Pancreas (tissue), 10 donors: ENCODE data around the gene PIK3AP1. TPM values are rescaled to one million over a fixed set of nuclear protein-coding genes. Genes with fewer than 3 reads are reported as not detected.
A peak's percentile ranks its signal among the peaks of the same experiment; 100 is the strongest.

Source experiments
- ATAC-seq, 4 donors: fragments of 200-7000 bp; cut with Tn5 transposase; one replicate each; pipeline versions ENCODE4 v1.8.0 to v1.9.1; 2020; ENCODE audit warnings: mild to moderate bottlenecking in 4 of 4, moderate library complexity in 4 of 4
- DNase-seq, 6 donors: peaks; one replicate each; pipeline ENCODE4 v3.0.0-alpha.2; 2020
- FAIRE-seq: peaks from 2 replicates; lab custom pipeline; 2012; peaks lifted over from hg19 to GRCh38; lab: Jason Lieb, UNC
- H3K27ac ChIP-seq, 4 donors: fragments of 200-600 bp; sonication (generic); 1 replicate in 3 of 4; 2 replicates in 1 of 4; pipeline versions ENCODE4 v1.5.0 to v1.8.0; 2020
- H3K27me3 ChIP-seq, 4 donors: fragments of 200-600 bp; one replicate each; pipeline ENCODE4 v1.8.0; 2021
- H3K36me3 ChIP-seq, 3 donors: fragments of 200-600 bp; sonication (generic) in 1 of 3; one replicate each; pipeline versions ENCODE4 v1.5.0 to v1.8.0; 2020 to 2021
- H3K4me1 ChIP-seq, 3 donors: fragments of 200-600 bp; one replicate each; pipeline ENCODE4 v1.8.0; 2021
- H3K4me3 ChIP-seq, 4 donors: fragments of 200-600 bp; sonication (generic) in 2 of 4; one replicate each; pipeline versions ENCODE4 v1.5.0 to v1.8.0; 2020 to 2021
- H3K9me3 ChIP-seq, 4 donors: fragments of 200-600 bp; one replicate each; pipeline ENCODE4 v1.8.0; 2021
- WGBS, 2 donors: extraction: QIAGEN DNeasy Blood & Tissue Kit; methylation state at CpG; one replicate each; pipeline ENCODE4 v1.1.7; 2013; 5-methylcytosine and 5-hydroxymethylcytosine counted together
- intact Hi-C, 3 donors: fragments of 100-400 bp; cut with DNase I; formaldehyde crosslinking; loops; one replicate each; pipeline versions ENCODE4 v1.11.1 to v1.14.2; 2022
- polyA plus RNA-seq, 2 donors: library from polyadenylated mRNA; stranded (reverse); fragments of 200-250 nt; gene quantifications; one replicate each; pipeline ENCODE4 v1.2.3, GENCODE V29; 2013
- total RNA-seq, 6 donors: library from RNA; stranded (reverse); fragmentation: NEBNext Ultra II Directional in 4 of 6; extraction: Animal tissue kit (Norgen Biotek cat#: 25700) in 4 of 6; gene quantifications; one replicate each; pipeline versions ENCODE4 v1.2.1 to v1.2.4, GENCODE V29; 2021 to 2023
- TF ChIP-seq, protein P1 (sequence below), 4 donors: fragments of 200-600 bp; sonication (generic) in 3 of 4; IDR thresholded peaks; one replicate each; pipeline versions ENCODE4 v1.5.0 to v1.8.0; 2021; ENCODE audit warnings: antibody characterized with exemption in 4 of 4
- donor health status: healthy with polysubstance abuse.
- donor health status: DM: no; HTN: no; CAD: no; lungs with moderate emphysema.
- donor health status: DM: no; HTN: no; CAD: no.
- donor health status: control.
- donor health status: control.
- donor health status: Bipolar disorder and iron deficiency.
- donor health status: DM: yes; HTN: yes; CAD: no.
- donor health status: DM: no; HTN: no; CAD: no.
- donor health status: DM: no; HTN: no; CAD: no.
- donor health status: DM: yes; HTN: yes; CAD: no.

Gene PIK3AP1
- total and polyA plus RNA-seq, 8 donors, result 15.0 to 71.0 (median 28.2) TPM

DNA sequence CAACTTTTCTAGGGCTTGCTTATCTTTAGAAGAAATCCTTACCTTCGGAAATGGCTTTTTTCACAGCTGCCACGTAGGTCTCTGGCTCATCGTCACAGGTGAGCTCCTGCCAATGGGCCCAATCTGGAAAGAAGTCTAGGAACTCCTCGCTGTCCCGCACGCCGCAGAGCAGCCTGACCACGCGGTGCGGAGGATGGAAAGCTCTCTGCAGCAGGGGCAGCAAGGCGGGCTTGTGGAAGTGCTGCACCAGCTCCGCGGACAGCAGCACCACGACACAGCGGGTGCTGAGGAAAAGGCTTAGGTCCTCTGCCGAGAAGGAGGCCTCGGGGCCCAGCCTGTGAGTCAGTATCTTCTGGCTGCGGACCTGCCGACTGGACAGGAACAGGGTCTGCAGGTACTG, 10.8 kb downstream of the PIK3AP1 start:
- Histone ChIP-seq H3K4me3 (no peak overlapping the region), H3K36me3 (peaks cover 0 to 16% (median 0%) of the 10 kb centered on the region in 3 donors), H3K27ac (no peak overlapping the region), H3K9me3 (no peaks in the 10 kb centered on the region), H3K27me3 (no peaks in the 10 kb centered on the region), H3K4me1 (peaks cover 0 to 13% (median 11%) of the 10 kb centered on the region in 3 donors)
- FAIRE-seq, result no peak
- no peak for ATAC-seq
- intact Hi-C loops, result no loop called here
- WGBS, 2 donors, result 88 to 91% methylated on average over 19 of the region's 19 CpGs
- no peak for DNase-seq
- TF ChIP-seq, protein P1, sequence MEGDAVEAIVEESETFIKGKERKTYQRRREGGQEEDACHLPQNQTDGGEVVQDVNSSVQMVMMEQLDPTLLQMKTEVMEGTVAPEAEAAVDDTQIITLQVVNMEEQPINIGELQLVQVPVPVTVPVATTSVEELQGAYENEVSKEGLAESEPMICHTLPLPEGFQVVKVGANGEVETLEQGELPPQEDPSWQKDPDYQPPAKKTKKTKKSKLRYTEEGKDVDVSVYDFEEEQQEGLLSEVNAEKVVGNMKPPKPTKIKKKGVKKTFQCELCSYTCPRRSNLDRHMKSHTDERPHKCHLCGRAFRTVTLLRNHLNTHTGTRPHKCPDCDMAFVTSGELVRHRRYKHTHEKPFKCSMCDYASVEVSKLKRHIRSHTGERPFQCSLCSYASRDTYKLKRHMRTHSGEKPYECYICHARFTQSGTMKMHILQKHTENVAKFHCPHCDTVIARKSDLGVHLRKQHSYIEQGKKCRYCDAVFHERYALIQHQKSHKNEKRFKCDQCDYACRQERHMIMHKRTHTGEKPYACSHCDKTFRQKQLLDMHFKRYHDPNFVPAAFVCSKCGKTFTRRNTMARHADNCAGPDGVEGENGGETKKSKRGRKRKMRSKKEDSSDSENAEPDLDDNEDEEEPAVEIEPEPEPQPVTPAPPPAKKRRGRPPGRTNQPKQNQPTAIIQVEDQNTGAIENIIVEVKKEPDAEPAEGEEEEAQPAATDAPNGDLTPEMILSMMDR (IDR thresholded peaks at IDR 0.05), result no peak

DNA sequence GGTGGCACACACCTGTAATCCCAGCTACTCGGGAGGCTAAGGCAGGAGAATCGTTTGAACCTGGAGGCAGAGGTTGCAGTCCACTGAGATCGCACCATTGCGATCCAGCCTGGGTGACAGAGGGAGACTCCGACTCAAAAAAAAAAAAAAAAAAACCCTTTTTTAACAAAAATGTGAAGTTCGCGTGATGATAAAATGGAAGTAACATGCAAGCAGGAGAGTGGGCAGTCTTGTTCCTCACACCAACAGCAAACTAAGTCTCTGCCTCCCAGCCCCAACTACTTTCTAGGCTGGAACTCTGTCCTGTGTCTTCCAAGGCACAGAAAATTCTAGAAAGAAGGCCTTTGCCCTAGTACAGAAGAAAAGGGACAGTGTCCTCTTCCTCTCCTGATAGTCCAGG, 11.3 kb downstream of the PIK3AP1 start:
- Histone ChIP-seq H3K4me1 (peaks cover 0 to 7% (median 6%) of the 10 kb centered on the region in 3 donors), H3K36me3 (peaks cover 0 to 16% (median 0%) of the 10 kb centered on the region in 3 donors), H3K4me3 (no peak overlapping the region), H3K9me3 (no peaks in the 10 kb centered on the region), H3K27ac (peak overlapping the region in 1 of 4 donors; percentile 1), H3K27me3 (no peaks in the 10 kb centered on the region)
- ATAC-seq (no peak), FAIRE-seq (no peak), DNase-seq (no peak)
- WGBS, 2 donors, result 96% methylated on average over 7 of the region's 7 CpGs
- intact Hi-C loops, result no loop called here
- TF ChIP-seq, protein P1 (IDR thresholded peaks at IDR 0.05), result no peak

DNA sequence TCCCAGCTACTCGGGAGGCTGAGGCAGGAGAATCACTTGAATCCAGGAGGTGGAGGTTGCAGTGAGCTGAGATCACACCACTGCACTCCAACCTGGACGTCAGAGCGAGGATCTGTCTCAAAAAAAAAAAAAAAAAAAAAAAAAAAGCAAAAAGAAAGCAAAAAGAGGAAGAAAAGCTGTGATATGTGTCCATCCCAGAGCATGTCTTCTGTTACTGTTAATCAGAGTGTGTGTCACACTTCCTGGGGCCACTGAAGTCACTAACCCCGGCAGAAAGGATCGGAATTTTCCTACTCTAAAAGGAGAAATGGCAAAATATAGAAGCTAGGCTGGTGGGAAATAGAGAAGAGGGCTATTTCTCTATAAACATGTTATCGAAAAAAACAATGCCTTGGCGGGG, 11.9 kb downstream of the PIK3AP1 start:
- Histone ChIP-seq H3K9me3 (no peaks in the 10 kb centered on the region), H3K36me3 (peaks cover 0 to 16% (median 0%) of the 10 kb centered on the region in 3 donors), H3K27ac (peak overlapping the region in 1 of 4 donors; percentile 1), H3K27me3 (no peaks in the 10 kb centered on the region), H3K4me3 (no peak overlapping the region), H3K4me1 (peaks cover 0 to 5% (median 4%) of the 10 kb centered on the region in 3 donors)
- TF ChIP-seq, protein P1 (IDR thresholded peaks at IDR 0.05), result no peak
- no peak for FAIRE-seq
- intact Hi-C loops, result no loop called here
- peak in 2 of 4 donors; percentile 64 to 77 for ATAC-seq
- DNase-seq, result no peak
- 91 to 92% methylated on average over 7 of the region's 7 CpGs for WGBS, 2 donors

DNA sequence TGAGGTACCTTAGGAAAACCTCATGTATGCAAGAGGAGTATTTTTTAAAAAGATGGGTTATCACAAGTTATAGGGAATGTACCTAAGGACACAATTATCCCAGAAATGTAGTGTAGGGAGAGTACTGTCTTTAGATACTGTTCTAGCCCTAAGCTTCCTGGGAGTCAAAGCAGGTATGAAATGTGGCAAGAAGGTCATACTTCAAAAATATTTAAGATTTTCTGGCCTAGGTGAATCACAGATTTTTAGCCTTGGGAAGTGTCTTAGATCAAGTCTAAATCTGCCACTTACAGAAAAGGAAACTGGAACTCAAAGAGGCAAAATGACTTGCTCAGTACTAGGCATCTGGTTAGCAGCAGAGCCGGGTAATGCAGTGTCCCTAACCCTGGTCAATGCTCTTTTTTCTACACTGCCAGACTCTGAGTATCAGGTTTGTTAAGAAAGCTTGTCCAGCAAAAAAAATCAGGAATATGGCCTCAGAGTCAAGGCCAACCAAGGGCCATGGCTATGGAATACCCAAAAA, 13.9 kb downstream of the PIK3AP1 start:
- Histone ChIP-seq H3K4me1 (peaks cover 0 to 5% (median 4%) of the 10 kb centered on the region in 3 donors), H3K27me3 (no peaks in the 10 kb centered on the region), H3K36me3 (peaks cover 0 to 16% (median 0%) of the 10 kb centered on the region in 3 donors), H3K9me3 (no peaks in the 10 kb centered on the region), H3K4me3 (no peak overlapping the region), H3K27ac (no peak overlapping the region)
- intact Hi-C loops, result no loop called here
- FAIRE-seq, result no peak
- WGBS, 2 donors, result 88 to 92% methylated on average over 1 of the region's 1 CpG
- DNase-seq, result no peak
- TF ChIP-seq, protein P1 (IDR thresholded peaks at IDR 0.05), result no peak
- no peak for ATAC-seq

DNA sequence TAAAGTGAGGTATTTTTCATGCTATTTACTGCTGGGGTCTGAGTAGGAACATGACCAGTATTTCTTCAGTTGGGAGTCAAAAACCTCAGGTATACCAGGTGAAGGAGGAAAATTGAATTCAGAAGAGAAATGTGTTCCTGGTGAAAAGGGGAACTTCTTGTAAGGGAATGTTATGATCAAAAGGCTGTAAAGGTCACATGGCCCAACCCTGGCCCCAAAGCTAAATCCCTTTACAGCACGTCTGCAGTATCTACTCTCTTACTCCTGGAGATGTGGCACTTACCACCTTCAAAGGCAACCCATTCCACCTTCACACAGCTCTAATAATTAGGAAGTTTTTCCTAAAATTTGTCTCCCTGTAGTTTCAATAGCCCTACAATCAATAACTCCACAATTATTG, 15.2 kb downstream of the PIK3AP1 start:
- DNase-seq, result no peak
- Histone ChIP-seq H3K4me1 (peaks cover 0 to 5% (median 4%) of the 10 kb centered on the region in 3 donors), H3K36me3 (peaks cover 0 to 16% (median 0%) of the 10 kb centered on the region in 3 donors), H3K4me3 (no peak overlapping the region), H3K27ac (no peak overlapping the region), H3K9me3 (no peaks in the 10 kb centered on the region), H3K27me3 (no peaks in the 10 kb centered on the region)
- 73 to 75% methylated on average over 1 of the region's 1 CpG for WGBS, 2 donors
- intact Hi-C loops, result no loop called here
- FAIRE-seq, result no peak
- ATAC-seq, result peak in 1 of 4 donors; percentile 17
- TF ChIP-seq, protein P1 (IDR thresholded peaks at IDR 0.05), result no peak
